Measurements from ENCODE around the gene SLC6A17. TPM values are rescaled to one million over a fixed set of nuclear protein-coding genes. Genes with fewer than 3 reads are reported as not detected.

SLC6A17 gene
- total and polyA plus RNA-seq, 2 experiments from 2014 or later, result 0.03 to 0.17 TPM

- Mint-ChIP-seq H3K4me1 (no peaks in the 10 kb centered on the region; the same call in 2 of the 3 replicates), H3K4me3 (no peak overlapping the region), H3K9me3 (peaks cover 29% of the 10 kb centered on the region), H3K36me3 (ENCODE audit: low read depth) (peaks cover 8% of the 10 kb centered on the region), H3K27ac (no peak overlapping the region), H3K27me3 (ENCODE audit: insufficient read depth, low read depth, poor library complexity) (peaks cover 18% of the 10 kb centered on the region)
- ATAC-seq, result no peak
- Histone ChIP-seq H3K4me2 (no peak overlapping the region), H3K27me3 (ENCODE audit: insufficient read depth) (no peaks in the 10 kb centered on the region), H3F3A (replicated peaks; ENCODE audit: low read depth) (no peaks in the 10 kb centered on the region), H4K20me1 (replicated peaks; ENCODE audit: insufficient read depth) (no peaks in the 10 kb centered on the region), H3K4me3 (no peak overlapping the region), H3K9me2 (ENCODE audit: insufficient read depth) (0 out of 2 replicates have a peak, but pooled peaks cover 8% of the 10 kb centered on the region), H3K4me1 (ENCODE audit: insufficient read depth) (no peaks in the 10 kb centered on the region), H3K79me2 (replicated peaks; ENCODE audit: insufficient read depth) (no peaks in the 10 kb centered on the region), H3K27ac (ENCODE audit: low read depth) (no peak overlapping the region), H2AFZ (no peak overlapping the region), H3K36me3 (ENCODE audit: insufficient read depth) (no peaks in the 10 kb centered on the region)
- TF ChIP-seq NANOG (IDR thresholded peaks at IDR 0.05; ENCODE audit: borderline replicate concordance) (no peak), POLR2AphosphoS5 (IDR thresholded peaks at IDR 0.05; ENCODE audit: low read depth) (no peak), JUNB (IDR thresholded peaks at IDR 0.05; ENCODE audit: unreplicated experiment) (no peak), CREB1 (CRISPR knock-in tag; IDR thresholded peaks at IDR 0.05; ENCODE audit: low read depth) (no peak), EZH2 (IDR thresholded peaks at IDR 0.05; ENCODE audit: low read depth, unreplicated experiment) (no peak), EZH2phosphoT487 (IDR thresholded peaks at IDR 0.05; ENCODE audit: unreplicated experiment) (no peak), ZNF114 (CRISPR knock-in tag; IDR thresholded peaks at IDR 0.05) (no peak), ZNF331 (CRISPR knock-in tag; IDR thresholded peaks at IDR 0.05; ENCODE audit: low read depth) (no peak), STAT1 (IDR thresholded peaks at IDR 0.05; ENCODE audit: unreplicated experiment) (no peak)
- TF ChIP-seq, protein P1, sequence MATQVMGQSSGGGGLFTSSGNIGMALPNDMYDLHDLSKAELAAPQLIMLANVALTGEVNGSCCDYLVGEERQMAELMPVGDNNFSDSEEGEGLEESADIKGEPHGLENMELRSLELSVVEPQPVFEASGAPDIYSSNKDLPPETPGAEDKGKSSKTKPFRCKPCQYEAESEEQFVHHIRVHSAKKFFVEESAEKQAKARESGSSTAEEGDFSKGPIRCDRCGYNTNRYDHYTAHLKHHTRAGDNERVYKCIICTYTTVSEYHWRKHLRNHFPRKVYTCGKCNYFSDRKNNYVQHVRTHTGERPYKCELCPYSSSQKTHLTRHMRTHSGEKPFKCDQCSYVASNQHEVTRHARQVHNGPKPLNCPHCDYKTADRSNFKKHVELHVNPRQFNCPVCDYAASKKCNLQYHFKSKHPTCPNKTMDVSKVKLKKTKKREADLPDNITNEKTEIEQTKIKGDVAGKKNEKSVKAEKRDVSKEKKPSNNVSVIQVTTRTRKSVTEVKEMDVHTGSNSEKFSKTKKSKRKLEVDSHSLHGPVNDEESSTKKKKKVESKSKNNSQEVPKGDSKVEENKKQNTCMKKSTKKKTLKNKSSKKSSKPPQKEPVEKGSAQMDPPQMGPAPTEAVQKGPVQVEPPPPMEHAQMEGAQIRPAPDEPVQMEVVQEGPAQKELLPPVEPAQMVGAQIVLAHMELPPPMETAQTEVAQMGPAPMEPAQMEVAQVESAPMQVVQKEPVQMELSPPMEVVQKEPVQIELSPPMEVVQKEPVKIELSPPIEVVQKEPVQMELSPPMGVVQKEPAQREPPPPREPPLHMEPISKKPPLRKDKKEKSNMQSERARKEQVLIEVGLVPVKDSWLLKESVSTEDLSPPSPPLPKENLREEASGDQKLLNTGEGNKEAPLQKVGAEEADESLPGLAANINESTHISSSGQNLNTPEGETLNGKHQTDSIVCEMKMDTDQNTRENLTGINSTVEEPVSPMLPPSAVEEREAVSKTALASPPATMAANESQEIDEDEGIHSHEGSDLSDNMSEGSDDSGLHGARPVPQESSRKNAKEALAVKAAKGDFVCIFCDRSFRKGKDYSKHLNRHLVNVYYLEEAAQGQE (IDR thresholded peaks at IDR 0.05; ENCODE audit: unreplicated experiment), result no peak
- TF ChIP-seq, protein P2, sequence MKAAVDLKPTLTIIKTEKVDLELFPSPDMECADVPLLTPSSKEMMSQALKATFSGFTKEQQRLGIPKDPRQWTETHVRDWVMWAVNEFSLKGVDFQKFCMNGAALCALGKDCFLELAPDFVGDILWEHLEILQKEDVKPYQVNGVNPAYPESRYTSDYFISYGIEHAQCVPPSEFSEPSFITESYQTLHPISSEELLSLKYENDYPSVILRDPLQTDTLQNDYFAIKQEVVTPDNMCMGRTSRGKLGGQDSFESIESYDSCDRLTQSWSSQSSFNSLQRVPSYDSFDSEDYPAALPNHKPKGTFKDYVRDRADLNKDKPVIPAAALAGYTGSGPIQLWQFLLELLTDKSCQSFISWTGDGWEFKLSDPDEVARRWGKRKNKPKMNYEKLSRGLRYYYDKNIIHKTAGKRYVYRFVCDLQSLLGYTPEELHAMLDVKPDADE (IDR thresholded peaks at IDR 0.05), result no peak
- TF ChIP-seq, protein P3, sequence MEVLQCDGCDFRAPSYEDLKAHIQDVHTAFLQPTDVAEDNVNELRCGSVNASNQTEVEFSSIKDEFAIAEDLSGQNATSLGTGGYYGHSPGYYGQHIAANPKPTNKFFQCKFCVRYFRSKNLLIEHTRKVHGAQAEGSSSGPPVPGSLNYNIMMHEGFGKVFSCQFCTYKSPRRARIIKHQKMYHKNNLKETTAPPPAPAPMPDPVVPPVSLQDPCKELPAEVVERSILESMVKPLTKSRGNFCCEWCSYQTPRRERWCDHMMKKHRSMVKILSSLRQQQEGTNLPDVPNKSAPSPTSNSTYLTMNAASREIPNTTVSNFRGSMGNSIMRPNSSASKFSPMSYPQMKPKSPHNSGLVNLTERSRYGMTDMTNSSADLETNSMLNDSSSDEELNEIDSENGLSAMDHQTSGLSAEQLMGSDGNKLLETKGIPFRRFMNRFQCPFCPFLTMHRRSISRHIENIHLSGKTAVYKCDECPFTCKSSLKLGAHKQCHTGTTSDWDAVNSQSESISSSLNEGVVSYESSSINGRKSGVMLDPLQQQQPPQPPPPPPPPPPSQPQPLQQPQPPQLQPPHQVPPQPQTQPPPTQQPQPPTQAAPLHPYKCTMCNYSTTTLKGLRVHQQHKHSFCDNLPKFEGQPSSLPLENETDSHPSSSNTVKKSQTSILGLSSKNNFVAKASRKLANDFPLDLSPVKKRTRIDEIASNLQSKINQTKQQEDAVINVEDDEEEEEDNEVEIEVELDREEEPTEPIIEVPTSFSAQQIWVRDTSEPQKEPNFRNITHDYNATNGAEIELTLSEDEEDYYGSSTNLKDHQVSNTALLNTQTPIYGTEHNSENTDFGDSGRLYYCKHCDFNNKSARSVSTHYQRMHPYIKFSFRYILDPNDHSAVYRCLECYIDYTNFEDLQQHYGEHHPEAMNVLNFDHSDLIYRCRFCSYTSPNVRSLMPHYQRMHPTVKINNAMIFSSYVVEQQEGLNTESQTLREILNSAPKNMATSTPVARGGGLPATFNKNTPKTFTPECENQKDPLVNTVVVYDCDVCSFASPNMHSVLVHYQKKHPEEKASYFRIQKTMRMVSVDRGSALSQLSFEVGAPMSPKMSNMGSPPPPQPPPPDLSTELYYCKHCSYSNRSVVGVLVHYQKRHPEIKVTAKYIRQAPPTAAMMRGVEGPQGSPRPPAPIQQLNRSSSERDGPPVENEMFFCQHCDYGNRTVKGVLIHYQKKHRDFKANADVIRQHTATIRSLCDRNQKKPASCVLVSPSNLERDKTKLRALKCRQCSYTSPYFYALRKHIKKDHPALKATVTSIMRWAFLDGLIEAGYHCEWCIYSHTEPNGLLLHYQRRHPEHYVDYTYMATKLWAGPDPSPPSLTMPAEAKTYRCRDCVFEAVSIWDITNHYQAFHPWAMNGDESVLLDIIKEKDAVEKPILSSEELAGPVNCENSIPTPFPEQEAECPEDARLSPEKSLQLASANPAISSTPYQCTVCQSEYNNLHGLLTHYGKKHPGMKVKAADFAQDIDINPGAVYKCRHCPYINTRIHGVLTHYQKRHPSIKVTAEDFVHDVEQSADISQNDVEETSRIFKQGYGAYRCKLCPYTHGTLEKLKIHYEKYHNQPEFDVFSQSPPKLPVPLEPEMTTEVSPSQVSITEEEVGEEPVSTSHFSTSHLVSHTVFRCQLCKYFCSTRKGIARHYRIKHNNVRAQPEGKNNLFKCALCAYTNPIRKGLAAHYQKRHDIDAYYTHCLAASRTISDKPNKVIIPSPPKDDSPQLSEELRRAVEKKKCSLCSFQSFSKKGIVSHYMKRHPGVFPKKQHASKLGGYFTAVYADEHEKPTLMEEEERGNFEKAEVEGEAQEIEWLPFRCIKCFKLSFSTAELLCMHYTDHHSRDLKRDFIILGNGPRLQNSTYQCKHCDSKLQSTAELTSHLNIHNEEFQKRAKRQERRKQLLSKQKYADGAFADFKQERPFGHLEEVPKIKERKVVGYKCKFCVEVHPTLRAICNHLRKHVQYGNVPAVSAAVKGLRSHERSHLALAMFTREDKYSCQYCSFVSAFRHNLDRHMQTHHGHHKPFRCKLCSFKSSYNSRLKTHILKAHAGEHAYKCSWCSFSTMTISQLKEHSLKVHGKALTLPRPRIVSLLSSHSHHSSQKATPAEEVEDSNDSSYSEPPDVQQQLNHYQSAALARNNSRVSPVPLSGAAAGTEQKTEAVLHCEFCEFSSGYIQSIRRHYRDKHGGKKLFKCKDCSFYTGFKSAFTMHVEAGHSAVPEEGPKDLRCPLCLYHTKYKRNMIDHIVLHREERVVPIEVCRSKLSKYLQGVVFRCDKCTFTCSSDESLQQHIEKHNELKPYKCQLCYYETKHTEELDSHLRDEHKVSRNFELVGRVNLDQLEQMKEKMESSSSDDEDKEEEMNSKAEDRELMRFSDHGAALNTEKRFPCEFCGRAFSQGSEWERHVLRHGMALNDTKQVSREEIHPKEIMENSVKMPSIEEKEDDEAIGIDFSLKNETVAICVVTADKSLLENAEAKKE (CRISPR knock-in tag; IDR thresholded peaks at IDR 0.05), result no peak
- TF ChIP-seq, protein P4, sequence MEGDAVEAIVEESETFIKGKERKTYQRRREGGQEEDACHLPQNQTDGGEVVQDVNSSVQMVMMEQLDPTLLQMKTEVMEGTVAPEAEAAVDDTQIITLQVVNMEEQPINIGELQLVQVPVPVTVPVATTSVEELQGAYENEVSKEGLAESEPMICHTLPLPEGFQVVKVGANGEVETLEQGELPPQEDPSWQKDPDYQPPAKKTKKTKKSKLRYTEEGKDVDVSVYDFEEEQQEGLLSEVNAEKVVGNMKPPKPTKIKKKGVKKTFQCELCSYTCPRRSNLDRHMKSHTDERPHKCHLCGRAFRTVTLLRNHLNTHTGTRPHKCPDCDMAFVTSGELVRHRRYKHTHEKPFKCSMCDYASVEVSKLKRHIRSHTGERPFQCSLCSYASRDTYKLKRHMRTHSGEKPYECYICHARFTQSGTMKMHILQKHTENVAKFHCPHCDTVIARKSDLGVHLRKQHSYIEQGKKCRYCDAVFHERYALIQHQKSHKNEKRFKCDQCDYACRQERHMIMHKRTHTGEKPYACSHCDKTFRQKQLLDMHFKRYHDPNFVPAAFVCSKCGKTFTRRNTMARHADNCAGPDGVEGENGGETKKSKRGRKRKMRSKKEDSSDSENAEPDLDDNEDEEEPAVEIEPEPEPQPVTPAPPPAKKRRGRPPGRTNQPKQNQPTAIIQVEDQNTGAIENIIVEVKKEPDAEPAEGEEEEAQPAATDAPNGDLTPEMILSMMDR (conservative IDR thresholded peaks at IDR 0.05; ENCODE audit: low read depth in 2 of 2), result no peak
- no peak for DNase-seq (ENCODE audit: low spot score)
Measured at GRCh38 chr1:110123224-110123623, 27.1 kb upstream of the SLC6A17 start.

All from GM23338 (cell line).